Tibial artery (tissue), 4 donors: Measurements from ENCODE around the gene TSC2.

Source experiments
- DNase-seq, 2 donors: peaks; one replicate each; pipeline ENCODE4 v3.0.0-alpha.2; 2019
- H3K27ac ChIP-seq, 2 donors: fragments of 200-600 bp; sonication (generic) in 1 of 2; 1 replicate in 1 of 2; 2 replicates in 1 of 2; pipeline ENCODE4 v1.5.1; 2018 to 2019; ENCODE audit warnings: mild to moderate bottlenecking in 1 of 2
- H3K27me3 ChIP-seq, 2 donors: fragments of 200-600 bp; sonication (generic) in 1 of 2; one replicate each; pipeline versions ENCODE4 v1.5.1 to v1.6.0; 2016 to 2019
- H3K36me3 ChIP-seq, 3 donors: fragments of 200-600 bp; sonication (generic) in 2 of 3; one replicate each; pipeline ENCODE4 v1.5.1; 2016 to 2019; ENCODE audit warnings: mild to moderate bottlenecking in 2 of 3
- H3K4me1 ChIP-seq, 4 donors: fragments of 200-600 bp; sonication (generic) in 2 of 4; 1 replicate in 3 of 4; 2 replicates in 1 of 4; pipeline ENCODE4 v1.5.1; 2016 to 2019
- H3K4me3 ChIP-seq, 2 donors: fragments of 200-600 bp; sonication (generic) in 1 of 2; 1 replicate in 1 of 2; 2 replicates in 1 of 2; pipeline ENCODE4 v1.5.1; 2018 to 2019; ENCODE audit warnings: mild to moderate bottlenecking in 2 of 2
- H3K9me3 ChIP-seq, 3 donors: fragments of 200-600 bp; sonication (generic) in 1 of 3; one replicate each; pipeline ENCODE4 v1.5.1; 2016 to 2019
- intact Hi-C: fragments of 100-400 bp; cut with DNase I; formaldehyde crosslinking; loops from one replicate; pipeline ENCODE4 v1.15.0; 2023; ENCODE audit warnings: low total_unique reads
- TF ChIP-seq, protein P1 (sequence below), 2 experiments: fragments of 200-600 bp in 1 of 2; fragments of 450-650 bp in 1 of 2; IDR thresholded peaks; one replicate each; pipeline ENCODE4 v1.5.1; 2017 to 2019; ENCODE audit warnings: antibody characterized with exemption in 2 of 2, mild to moderate bottlenecking in 1 of 2, moderate library complexity in 1 of 2

TSC2 gene

DNA sequence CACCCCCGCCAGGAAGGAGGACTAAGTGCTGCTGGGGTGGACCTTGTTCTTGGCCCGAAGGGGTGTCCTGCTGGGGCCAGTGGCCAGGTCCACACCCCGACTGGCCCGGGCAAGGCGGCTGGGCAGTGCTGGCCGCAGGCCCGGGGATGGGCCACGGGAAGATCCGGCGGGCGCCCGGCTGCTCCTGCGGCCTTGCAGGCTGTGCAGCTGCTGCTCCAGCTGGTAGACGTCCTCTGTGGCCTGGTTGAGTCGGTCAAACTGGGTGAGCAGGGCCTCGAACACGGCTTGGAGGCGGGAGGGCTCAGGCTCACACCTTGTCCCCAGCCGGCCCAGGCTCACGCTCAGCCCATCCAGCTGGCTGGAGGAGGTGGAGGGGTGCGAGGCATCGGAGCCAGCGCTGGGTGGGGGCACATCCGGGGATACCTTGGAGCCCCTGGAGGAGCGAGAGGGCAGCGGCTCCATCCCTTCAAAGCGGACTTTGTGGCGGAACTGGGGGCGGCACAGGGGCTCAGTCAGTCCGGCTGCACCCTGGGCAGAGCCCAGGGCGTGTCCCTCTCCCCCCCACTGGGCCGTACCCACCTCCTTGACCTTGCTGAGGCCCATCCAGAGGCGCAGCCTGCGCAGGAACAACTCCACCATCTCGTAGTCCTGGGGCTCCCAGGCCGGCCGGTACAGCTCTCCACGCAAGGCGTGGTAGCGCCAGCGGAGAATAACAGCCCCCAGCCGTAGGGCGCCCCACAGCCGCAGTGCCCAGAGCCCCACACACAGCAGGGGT, 42.1 kb downstream of the TSC2 start:
- intact Hi-C loops: no loop called here
- Histone ChIP-seq H3K9me3 (no peaks in the 10 kb centered on the region), H3K4me1 (peaks cover 0 to 5% (median 0%) of the 10 kb centered on the region in 4 donors), H3K27ac (no peak overlapping the region), H3K4me3 (no peak overlapping the region), H3K27me3 (no peaks in the 10 kb centered on the region), H3K36me3 (peaks cover 70 to 100% (median 94%) of the 10 kb centered on the region in 3 donors)
- DNase-seq: no peak
- TF ChIP-seq, protein P1, sequence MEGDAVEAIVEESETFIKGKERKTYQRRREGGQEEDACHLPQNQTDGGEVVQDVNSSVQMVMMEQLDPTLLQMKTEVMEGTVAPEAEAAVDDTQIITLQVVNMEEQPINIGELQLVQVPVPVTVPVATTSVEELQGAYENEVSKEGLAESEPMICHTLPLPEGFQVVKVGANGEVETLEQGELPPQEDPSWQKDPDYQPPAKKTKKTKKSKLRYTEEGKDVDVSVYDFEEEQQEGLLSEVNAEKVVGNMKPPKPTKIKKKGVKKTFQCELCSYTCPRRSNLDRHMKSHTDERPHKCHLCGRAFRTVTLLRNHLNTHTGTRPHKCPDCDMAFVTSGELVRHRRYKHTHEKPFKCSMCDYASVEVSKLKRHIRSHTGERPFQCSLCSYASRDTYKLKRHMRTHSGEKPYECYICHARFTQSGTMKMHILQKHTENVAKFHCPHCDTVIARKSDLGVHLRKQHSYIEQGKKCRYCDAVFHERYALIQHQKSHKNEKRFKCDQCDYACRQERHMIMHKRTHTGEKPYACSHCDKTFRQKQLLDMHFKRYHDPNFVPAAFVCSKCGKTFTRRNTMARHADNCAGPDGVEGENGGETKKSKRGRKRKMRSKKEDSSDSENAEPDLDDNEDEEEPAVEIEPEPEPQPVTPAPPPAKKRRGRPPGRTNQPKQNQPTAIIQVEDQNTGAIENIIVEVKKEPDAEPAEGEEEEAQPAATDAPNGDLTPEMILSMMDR (IDR thresholded peaks at IDR 0.05): no peak

GRCh38 chr16:2090481-2090776, 42.6 kb downstream of the TSC2 start:
- Histone ChIP-seq H3K27ac (no peak overlapping the region), H3K9me3 (no peaks in the 10 kb centered on the region), H3K4me1 (peaks cover 0 to 4% (median 0%) of the 10 kb centered on the region in 4 donors), H3K36me3 (peaks cover 76 to 100% (median 94%) of the 10 kb centered on the region in 3 donors), H3K27me3 (no peaks in the 10 kb centered on the region), H3K4me3 (no peak overlapping the region)
- TF ChIP-seq, protein P1 (IDR thresholded peaks at IDR 0.05): no peak
- intact Hi-C loops: no loop called here
- no peak for DNase-seq

GRCh38 chr16:2090777-2091546, 43.2 kb downstream of the TSC2 start:
- H3K4me1 ChIP-seq: no peaks in the 10 kb centered on the region
- TF ChIP-seq, protein P1 (IDR thresholded peaks at IDR 0.05): no peak
- no peak for DNase-seq
- no peaks in the 10 kb centered on the region for H3K9me3 ChIP-seq
- no peak overlapping the region for H3K27ac ChIP-seq
- intact Hi-C loops: no loop called here
- H3K4me3 ChIP-seq: no peak overlapping the region
- H3K36me3 ChIP-seq: peaks cover 81 to 100% (median 95%) of the 10 kb centered on the region in 3 donors
- H3K27me3 ChIP-seq: no peaks in the 10 kb centered on the region

- intact Hi-C loops: no loop called here
- H3K27me3 ChIP-seq: no peaks in the 10 kb centered on the region
- TF ChIP-seq, protein P1 (IDR thresholded peaks at IDR 0.05): no peak
- H3K4me3 ChIP-seq: no peak overlapping the region
- no peak overlapping the region for H3K27ac ChIP-seq
- no peak for DNase-seq
- H3K36me3 ChIP-seq: peaks cover 83 to 100% (median 97%) of the 10 kb centered on the region in 3 donors
- H3K9me3 ChIP-seq: no peaks in the 10 kb centered on the region
- no peaks in the 10 kb centered on the region for H3K4me1 ChIP-seq
Observed at GRCh38 chr16:2091547-2092255, 43.9 kb downstream of the TSC2 start.

DNA sequence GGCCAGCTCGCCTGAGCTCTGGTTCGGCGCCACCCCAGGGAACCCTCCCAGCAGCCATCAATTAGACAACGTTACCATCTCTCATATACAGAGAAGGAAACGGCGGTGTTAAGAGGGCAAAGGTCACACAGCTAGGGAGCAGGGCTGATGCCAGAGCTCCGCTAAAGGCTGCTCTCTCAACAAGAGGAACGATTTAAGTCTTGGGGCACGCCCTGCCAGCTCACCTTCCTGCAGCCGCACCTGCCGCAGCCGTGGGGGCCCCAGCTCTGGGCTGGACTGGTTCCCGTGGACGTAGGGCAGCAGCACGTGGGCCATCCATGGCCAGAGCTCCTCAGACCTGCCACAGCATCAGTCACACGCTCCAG, 44.5 kb downstream of the TSC2 start:
- Histone ChIP-seq H3K9me3 (no peaks in the 10 kb centered on the region), H3K4me1 (no peaks in the 10 kb centered on the region), H3K27me3 (no peaks in the 10 kb centered on the region), H3K27ac (no peak overlapping the region), H3K4me3 (no peak overlapping the region), H3K36me3 (peaks cover 85 to 100% (median 98%) of the 10 kb centered on the region in 3 donors)
- DNase-seq: no peak
- TF ChIP-seq, protein P1 (IDR thresholded peaks at IDR 0.05): no peak
- intact Hi-C loops: no loop called here
